Left ventricle myocardium inferior (tissue), 1 donor: ENCODE results near the gene LRRC1. TPM values are rescaled to one million over a fixed set of nuclear protein-coding genes. Genes with fewer than 3 reads are reported as not detected.

Source experiments
- DNase-seq: peaks from one replicate; pipeline ENCODE4 v3.0.0-alpha.2; 2020
- H3K27ac ChIP-seq: fragments of 200-600 bp; replicated peaks from 2 replicates; pipeline ENCODE4 v1.8.0; 2021
- H3K27me3 ChIP-seq: fragments of 200-600 bp; 2 replicates; pipeline ENCODE4 v1.8.0; 2021; ENCODE audit warnings: low read depth
- H3K36me3 ChIP-seq: fragments of 200-600 bp; 2 replicates; pipeline ENCODE4 v1.8.0; 2021
- H3K4me1 ChIP-seq: fragments of 200-600 bp; 2 replicates; pipeline ENCODE4 v1.8.0; 2021
- H3K4me3 ChIP-seq: fragments of 200-600 bp; 2 replicates; pipeline ENCODE4 v1.8.0; 2021; ENCODE audit warnings: mild to moderate bottlenecking, moderate library complexity
- H3K9me3 ChIP-seq: fragments of 200-600 bp; replicated peaks from 2 replicates; pipeline ENCODE4 v1.8.0; 2021
- CTCF ChIP-seq: fragments of 200-600 bp; IDR thresholded peaks from 2 replicates; pipeline ENCODE4 v1.8.0; 2021; ENCODE audit warnings: antibody characterized with exemption, mild to moderate bottlenecking, borderline replicate concordance
- intact Hi-C: fragments of 100-400 bp; cut with micrococcal nuclease; formaldehyde crosslinking; loops from one replicate; pipeline ENCODE4 v1.11.0; 2022
- total RNA-seq: library from RNA; stranded (reverse); fragmentation: NEBNext Ultra II Directional; extraction: Animal tissue kit (Norgen Biotek cat#: 25700); gene quantifications from one replicate; pipeline ENCODE4 v1.2.1, GENCODE V29; 2021
- donor health status: DM: no; HTN: yes; CAD: no; lungs with severe emphysema.

The LRRC1 gene
- total RNA-seq, 1 donor from 2014 or later: 2.7 TPM

GRCh38 chr6:53851561-53851960 is 56.8 kb downstream of the LRRC1 start:
- no peak overlapping the region for H3K4me3 ChIP-seq
- H3K27me3 ChIP-seq: no peaks in the 10 kb centered on the region
- H3K36me3 ChIP-seq: no peaks in the 10 kb centered on the region
- no peaks in the 10 kb centered on the region for H3K9me3 ChIP-seq
- no peak overlapping the region for H3K27ac ChIP-seq
- H3K4me1 ChIP-seq: peaks cover 21% of the 10 kb centered on the region
- intact Hi-C loops: no loop called here
- DNase-seq: no peak
- no peak for TF ChIP-seq CTCF

GRCh38 chr6:53852805-53853204 is 58.0 kb downstream of the LRRC1 start:
- Histone ChIP-seq H3K27me3 (no peaks in the 10 kb centered on the region), H3K4me3 (no peak overlapping the region), H3K4me1 (peaks cover 31% of the 10 kb centered on the region), H3K9me3 (no peaks in the 10 kb centered on the region), H3K27ac (no peak overlapping the region), H3K36me3 (no peaks in the 10 kb centered on the region)
- no peak for DNase-seq
- TF ChIP-seq CTCF: no peak
- intact Hi-C loops: no loop called here

- intact Hi-C loops: no loop called here
- peaks cover 48% of the 10 kb centered on the region for H3K4me1 ChIP-seq
Observed at GRCh38 chr6:53854843-53855567, 60.2 kb downstream of the LRRC1 start.

GRCh38 chr6:53855940-53856339 is 61.1 kb downstream of the LRRC1 start:
- intact Hi-C loops: no loop called here

More at GRCh38 chr6:53854843-53855567, 60.2 kb downstream of the LRRC1 start:
- H3K4me3 ChIP-seq: no peak overlapping the region
- no peaks in the 10 kb centered on the region for H3K36me3 ChIP-seq
- TF ChIP-seq CTCF: no peak
- no peak for DNase-seq
- no peaks in the 10 kb centered on the region for H3K27me3 ChIP-seq
- H3K9me3 ChIP-seq: no peaks in the 10 kb centered on the region
- H3K27ac ChIP-seq: peak overlapping the region; percentile 17

GRCh38 chr6:53857318-53858094 is 62.7 kb downstream of the LRRC1 start:
- Histone ChIP-seq H3K4me3 (no peak overlapping the region), H3K36me3 (no peaks in the 10 kb centered on the region), H3K27me3 (no peaks in the 10 kb centered on the region), H3K27ac (no peak overlapping the region), H3K4me1 (peaks cover 48% of the 10 kb centered on the region), H3K9me3 (no peaks in the 10 kb centered on the region)
- no peak for TF ChIP-seq CTCF
- DNase-seq: no peak
- intact Hi-C loops: no loop called here

More at GRCh38 chr6:53855940-53856339, 61.1 kb downstream of the LRRC1 start:
- Histone ChIP-seq H3K4me3 (no peak overlapping the region), H3K27ac (peak overlapping the region; percentile 17), H3K27me3 (no peaks in the 10 kb centered on the region), H3K9me3 (no peaks in the 10 kb centered on the region), H3K36me3 (no peaks in the 10 kb centered on the region), H3K4me1 (peaks cover 48% of the 10 kb centered on the region)
- TF ChIP-seq CTCF: no peak
- DNase-seq: no peak
